OCI-M2 (cell line): Measurements from ENCODE around the gene TUBA1B.
"Not testable (repeated sequence)": the region's sequence is repeated elsewhere in the genome, so short reads cannot be mapped to it uniquely, and the experiment has no call there.

ENCODE experiments used
- DNase-seq: peaks from one replicate; lab custom pipeline; 2025; ENCODE audit not compliant: unreplicated experiment; lab: John Stamatoyannopoulos, UW

TUBA1B gene

DNA sequence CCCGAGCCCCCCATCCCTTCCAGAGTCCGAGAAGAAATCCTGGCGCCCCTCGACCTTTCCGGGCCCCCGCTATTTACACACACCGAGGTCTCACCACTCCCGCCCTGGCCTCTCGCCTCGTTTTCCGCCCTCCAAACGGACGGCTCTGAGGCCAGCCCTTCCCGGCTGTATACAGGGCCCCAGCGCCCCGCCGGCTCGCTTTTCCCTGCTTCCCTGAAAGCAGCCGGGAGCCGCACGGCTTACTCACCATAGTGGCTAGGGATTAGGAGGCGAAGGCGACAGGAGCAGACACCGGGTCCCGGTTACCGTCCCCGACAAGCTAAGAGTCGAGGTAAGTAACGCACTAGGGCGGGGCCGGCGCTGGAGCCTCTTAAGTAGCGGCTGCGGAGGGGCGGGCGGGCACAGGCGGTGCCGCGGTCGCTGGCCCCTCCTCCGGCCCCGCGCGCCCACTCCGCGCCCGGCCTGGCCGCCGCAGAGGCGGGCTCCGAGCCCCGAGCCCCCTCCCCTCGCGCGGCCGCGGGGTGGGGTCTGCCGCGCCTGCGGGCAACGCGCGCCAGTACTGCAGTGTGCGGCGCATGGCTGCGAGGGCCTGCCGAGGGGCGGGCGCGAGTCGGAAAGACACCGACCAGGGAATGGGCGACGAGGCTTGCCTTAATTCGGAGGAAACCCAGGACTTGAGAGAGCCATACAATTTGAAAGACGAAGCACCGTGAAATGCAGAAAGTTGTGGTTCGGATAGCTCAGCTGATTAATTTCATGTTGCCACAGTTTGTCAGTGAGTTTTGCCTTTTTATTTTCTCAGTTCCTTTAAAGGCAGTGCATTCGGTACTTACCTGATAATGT lies at the start of gene TUBA1B:
Gene TUBA1B (minus strand): TSS at position 345 of the 843 bp plus-strand sequence. CDS start 95 bp downstream, at position 250.
- no peak for DNase-seq

DNA sequence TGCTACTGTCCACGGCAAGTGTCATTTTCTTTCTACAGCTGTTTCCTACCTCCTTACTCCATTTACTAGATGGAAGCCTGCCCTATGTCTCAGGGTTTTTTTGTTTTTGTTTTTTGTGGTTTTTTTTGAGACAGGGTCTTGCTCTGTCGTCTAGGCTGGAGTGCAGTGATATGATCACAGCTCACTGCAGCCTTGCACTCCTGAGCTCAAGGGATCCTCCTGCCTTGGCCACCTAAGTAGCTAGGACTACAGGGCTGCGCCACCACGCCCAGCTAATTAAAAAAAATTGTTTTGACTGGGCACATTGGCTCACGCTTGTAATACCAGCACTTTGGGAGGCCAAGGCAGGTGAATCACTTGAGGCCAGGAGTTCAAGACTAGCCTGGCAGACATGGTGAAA lies 43.0 kb upstream of the TUBA1B start:
- DNase-seq = no peak

DNA sequence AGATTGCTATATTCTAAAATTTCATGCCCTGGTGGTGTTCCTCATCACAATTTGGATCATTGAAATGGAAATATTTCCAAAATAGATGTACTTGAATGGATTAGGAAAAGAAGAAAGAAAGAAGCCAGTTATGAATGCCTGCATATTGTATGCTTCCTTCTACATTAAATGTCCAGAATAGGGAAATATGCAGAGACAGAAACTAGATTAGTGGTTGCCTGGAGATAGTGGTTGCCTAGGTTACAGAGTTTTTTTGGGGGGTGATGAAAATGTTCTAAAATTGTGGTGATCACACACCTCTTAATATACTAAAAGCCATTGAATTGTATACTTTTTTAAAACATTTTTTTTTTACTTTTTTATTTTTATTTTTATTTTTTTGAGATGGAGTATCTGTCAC lies 39.7 kb upstream of the TUBA1B start:
- no peak for DNase-seq

DNA sequence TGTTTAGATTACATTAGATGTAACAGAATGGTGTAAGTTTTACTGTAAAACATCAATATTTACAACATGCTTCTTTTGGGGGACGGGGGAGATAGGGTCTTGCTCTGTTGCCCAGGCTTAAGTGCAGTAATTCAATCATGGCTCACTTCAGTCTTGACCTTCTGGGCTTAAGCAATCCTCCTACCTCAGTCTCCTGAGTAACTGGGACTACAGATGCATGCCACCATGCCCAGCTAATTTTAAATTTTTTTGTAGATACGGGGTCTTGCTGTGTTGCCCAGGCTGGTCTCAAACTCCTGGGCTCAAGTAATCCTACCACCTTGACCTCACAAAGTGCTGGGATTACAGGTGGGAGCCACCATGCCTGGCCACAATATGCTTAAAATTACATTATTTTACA lies 33.9 kb upstream of the TUBA1B start:
- DNase-seq = no peak

DNA sequence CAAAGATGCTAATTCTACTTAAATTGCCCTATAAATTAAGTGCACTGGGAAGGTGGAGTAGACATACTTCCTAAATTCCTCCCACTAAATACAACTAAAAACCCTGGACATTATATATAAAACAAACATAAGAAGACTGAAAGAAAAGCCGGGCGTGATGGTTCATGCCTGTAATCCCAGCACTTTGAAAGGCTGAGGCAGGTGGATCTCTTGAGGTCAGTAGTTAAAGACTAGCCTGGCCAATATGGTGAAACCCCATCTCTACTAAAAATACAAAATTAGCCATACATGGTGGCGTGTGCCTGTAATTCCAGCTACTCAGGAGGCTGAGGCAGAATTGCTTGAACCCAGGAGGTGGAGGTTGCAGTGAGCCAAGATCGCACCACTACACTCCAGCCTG lies 30.7 kb upstream of the TUBA1B start:
- DNase-seq = not testable (repeated sequence)

DNA sequence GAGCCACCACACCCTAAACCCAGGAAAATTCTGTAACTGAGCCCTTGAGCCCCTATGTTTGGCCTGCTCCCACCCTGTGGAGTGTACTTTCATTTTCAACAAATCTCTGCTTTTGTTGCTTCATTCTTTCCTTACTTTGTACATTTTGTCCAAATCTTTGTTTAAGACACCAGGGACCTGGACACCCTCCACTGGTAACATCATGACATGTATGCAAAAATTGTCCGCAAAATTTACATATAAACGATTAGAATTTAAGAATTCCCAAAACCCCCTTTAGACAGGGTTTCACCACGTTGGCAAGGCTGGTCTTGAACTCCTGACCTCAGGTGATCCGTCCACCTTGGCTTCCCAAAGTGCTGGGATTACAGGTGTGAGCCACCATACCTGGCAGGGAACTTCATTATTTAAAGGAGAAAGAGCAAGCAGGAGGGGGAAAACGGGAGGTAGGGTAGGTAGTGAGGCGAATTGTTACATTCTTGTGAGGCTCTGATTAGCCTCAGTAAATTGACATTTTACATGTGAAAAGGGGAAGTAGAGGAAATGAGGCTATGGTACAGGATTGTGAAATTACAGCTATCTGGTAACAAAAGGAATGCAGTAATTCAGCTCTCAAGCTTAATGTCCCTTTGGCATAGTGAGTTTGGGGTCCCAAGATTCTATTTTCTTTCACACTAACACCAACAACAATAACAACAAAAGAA lies 30.0 kb upstream of the TUBA1B start:
- no peak for DNase-seq

DNA sequence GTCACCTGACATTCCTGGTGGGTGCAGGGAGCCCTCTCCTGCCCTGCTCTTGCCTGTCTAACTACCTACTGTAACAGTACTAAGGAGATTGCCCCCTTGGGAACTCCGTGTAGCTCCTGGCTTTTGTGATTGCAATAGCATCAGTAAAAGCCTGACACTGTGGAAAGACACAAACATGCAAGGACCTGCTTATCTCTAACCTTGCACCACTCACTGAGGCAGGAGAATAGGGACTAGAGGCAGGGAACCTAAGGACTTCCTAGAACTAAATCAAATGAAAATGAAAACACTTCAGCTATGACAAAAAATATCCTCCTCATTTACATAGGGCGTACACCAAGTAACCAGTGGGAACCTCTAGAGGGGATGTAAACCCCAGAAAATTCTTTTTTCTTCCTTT lies 29.2 kb upstream of the TUBA1B start:
- no peak for DNase-seq

DNA sequence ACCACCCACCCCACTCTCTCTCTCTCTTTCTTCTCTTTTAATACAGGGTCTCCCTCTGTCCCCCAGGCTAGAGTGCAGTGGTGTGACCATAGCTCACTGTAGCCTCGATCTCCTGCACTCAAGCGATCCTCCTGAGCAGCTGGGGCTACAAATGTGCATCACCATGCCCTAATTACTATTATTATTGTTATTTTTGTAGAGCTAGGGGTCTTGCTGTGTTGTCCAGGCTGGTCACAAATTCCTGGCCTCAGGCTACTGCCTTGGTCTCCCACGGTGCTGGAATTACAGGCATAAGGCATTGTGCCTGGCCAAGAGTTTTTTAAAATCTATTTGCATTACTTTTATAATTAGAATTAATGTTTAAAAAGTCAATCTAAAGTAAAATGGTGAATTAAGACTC lies 23.0 kb upstream of the TUBA1B start:
- DNase-seq = no peak

DNA sequence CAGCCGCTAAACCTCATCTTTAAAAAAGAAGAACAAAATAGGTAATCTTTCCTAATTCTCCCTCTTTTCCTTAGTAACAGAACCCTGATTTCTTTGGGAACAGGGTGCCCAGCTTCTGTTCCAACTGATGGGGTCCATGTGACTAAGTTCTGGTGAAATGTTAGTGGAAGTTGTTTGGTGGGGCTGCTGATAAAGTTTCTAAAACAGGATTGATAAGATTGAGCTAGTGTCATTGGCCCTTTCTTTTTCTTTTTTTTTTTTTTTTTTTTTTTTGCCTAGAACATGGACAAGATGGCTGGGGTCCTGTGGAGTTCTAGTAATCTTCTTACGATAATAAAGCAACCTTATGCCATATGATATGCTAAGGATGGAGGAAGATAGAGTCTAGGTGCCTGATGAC lies 16.2 kb upstream of the TUBA1B start:
- no peak for DNase-seq

DNA sequence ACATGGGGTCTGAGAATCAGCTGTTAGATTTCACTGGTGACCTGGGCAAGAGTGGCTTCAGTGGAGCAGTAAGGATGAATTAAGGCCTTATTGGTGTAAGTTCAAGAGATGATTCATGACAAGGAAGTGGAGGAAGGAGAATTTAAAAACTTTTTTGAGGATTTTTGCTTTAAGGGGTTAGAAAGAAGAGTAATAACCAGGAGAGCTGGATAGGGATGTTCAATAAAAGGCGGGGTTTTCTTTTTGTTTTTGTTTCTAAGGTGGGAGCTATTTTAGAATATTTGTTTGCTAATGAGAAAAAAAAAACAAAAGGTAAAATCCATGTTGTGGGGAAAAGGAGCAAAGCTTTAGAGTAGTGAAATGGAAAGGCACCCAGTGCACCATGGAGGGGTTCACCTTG lies 15.2 kb upstream of the TUBA1B start:
- DNase-seq = no peak

DNA sequence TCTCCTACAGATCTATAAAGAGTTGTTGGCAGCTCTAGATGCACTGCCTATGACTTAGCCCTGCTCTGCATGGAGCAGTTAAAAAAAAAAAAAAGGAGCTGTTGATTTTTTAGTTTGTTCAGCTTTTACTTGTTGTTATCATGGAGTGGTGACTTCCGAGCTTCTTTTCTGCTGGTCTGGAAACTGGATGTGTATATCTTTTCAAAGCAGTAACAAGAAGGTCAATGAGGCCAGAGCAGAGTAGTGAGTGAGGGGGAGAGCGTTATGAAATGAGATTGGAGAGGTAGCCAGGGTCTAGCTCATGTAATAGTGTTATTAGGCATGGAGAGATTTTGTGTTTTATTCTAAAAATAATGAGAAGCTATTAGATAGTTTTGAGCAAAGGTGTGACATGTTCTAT lies 13.2 kb upstream of the TUBA1B start:
- no peak for DNase-seq

DNA sequence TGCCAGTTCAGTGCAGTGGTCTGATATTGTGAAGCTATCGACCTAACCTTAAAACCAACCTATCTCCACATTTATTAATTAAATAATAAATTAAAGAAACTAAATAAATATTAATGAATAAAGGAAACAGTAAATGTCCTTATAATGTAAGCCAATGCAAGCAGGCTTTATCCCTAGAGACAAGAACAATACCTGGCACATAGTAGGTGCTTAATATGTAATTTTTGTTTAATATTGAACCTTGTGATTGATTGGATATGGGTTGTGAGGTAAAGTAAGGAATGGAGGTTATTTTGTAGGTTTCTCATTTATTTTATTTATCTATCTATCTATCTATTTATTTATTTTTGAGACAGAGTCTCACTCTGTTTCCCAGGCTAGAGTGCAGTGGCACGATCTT lies 7.8 kb upstream of the TUBA1B start:
- no peak for DNase-seq

DNA sequence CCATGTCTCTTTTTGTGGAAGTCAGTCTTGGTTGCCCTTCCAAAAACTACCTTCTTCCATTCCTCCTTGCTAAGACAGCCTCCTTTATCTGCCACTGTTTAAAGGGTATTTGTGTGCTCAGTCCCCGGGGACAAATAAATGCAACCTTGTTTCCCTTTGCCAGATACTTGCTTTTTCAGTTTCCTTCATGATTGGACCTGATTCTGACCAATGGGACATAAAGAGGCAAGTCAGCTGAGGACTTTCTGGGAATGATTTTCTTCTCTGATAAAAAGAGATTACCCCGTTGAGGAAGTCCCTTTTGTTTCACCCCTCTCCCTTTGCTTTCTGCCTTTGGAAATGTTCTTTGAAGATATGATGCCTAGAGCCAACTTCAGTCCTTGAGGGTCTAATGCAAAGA lies 7.4 kb upstream of the TUBA1B start:
- DNase-seq = no peak

DNA sequence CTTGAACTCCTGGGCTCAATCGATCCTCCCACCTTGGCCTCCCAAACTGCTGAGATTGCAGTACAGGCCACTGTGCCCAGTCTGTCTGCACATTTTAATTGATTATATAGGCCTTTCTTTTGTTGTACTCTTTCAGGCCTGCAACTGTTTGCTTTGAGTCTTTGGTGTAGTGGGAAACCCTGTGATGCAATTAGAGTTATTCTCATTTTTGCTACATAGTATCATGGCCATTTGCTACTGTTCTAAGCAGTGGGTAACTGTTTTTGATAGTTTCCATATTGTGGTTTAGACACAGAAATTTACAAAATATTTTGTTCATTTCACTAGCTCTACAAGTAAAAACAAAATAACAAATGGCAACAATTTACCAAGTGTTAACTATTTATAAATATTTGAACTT lies 6.3 kb upstream of the TUBA1B start:
- no peak for DNase-seq

DNA sequence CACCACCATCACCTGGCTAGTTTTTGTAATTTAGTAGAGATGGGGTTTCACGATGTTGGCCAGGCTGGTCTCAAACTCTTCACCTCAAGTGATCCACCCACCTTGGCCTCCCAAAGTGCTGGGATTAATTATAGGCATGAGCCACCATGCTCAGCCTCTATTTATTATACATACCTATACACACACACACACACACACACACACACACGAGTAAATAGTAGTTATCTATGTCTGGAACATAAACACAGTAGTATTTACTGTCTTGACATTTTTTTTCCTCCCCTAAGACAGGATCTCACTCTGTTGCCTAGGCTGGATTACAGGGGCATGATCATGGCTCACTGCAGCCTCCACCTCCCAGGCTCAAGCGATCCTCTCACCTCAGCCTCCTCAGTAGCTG lies 5.8 kb upstream of the TUBA1B start:
- not testable (repeated sequence) for DNase-seq

DNA sequence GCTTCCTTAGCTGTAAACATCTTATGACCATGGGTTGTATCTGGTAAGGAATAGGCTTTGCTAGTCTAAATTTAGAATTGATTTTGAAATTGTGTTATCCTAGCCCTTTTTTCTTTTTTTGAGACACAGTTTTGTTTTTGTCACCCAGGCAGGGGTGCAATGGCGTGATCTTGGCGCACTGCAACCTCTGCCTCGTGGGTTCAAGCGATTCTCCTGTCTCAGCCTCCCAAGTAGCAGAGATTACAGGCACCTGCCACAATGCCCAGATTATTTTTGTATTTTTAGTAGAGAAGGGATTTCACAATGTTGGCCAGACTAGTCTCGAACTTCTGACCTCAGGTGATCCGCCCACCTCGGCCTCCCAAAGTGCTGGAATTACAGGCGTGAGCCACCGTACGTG lies 2.4 kb upstream of the TUBA1B start:
- no peak for DNase-seq

DNA sequence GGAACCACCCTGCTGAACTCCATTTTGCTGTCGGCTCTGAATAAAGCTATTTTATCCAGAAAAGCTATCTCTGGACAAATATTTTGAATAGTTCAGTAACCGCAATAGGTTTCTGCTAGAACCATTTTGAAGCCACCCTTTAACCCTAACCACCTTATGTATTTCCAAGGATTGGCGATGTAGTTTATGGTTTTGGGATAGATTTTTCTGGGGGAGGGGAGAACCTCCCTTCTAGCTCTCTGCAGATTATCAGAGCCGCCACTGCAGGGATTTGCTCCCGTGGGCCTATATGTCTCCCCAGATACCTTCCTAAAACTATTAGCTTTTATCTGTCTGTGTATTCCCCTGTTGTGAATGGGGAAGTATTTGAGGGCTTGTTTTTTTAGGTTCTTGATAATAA lies 1.8 kb upstream of the TUBA1B start:
- DNase-seq = no peak

DNA sequence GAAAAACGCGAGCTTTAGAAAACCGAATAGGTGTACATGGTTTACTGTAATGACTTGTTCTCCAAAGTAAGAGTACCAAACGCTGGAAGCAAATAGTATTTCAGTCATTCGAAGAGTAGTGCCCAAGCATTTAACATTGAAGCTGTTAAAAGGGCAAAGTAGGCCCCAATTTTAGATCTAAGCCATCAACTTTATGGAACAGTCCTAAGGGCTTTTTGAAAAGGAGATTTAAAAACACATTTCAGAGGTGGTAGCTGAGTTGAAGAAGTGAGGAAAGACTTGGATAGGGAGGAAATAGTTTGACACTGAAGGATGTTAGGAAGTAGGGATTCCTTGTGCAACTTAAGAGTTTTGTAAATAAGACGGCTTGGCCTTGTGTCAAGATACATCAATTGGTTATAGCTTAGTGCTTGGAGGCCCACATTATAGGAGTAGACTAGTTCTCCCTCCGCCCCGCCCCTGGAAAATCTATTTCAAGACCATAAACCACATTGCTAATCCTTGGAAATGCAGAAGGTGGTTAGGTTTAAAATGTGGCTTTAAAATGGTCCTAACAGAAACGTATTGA lies 783 bp upstream of the TUBA1B start:
- no peak for DNase-seq

DNA sequence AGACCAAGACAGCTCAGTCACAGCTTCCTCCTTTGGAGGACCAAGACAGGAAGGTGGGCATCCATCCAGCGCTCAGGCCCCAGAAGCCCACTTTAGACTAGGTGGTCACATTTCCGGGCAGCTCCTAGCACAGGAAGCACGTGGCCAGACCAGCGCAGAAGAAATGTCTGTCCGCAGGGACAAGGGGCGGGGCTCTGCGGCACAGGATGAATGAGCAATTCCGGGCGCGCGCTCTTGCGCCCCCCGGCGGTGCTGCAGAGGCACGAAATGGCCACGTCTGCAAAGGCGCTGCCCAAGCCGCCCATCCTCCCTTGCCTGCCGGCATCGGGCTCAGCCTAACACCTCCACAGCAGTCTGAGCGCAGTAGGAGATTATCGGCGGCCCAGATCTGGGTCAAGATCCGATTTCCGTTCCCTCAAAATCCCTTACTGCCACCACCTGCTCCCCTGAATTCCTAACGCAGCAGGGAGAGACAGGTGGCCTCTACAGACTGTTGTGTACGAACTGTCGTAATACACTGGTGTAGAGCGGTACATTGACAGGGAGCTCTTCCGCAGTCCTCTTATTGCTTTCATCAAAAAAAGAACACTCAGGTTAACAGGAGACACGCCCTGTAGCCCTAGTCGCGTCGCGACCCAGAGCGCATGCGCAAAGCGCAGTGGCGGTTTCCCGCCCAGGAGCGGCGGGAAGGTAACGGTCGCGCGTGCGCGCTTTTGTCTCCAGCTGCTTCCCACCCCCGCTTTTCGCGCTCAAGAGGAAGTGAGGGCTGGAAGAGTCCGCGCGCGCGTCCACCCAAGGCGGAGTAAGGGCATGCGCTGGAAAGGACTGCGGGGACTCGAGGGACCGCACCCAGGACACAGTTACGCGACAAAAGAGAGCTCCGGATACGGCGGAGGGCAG lies 794 bp downstream of the TUBA1B start:
- peak; percentile 26 for DNase-seq

DNA sequence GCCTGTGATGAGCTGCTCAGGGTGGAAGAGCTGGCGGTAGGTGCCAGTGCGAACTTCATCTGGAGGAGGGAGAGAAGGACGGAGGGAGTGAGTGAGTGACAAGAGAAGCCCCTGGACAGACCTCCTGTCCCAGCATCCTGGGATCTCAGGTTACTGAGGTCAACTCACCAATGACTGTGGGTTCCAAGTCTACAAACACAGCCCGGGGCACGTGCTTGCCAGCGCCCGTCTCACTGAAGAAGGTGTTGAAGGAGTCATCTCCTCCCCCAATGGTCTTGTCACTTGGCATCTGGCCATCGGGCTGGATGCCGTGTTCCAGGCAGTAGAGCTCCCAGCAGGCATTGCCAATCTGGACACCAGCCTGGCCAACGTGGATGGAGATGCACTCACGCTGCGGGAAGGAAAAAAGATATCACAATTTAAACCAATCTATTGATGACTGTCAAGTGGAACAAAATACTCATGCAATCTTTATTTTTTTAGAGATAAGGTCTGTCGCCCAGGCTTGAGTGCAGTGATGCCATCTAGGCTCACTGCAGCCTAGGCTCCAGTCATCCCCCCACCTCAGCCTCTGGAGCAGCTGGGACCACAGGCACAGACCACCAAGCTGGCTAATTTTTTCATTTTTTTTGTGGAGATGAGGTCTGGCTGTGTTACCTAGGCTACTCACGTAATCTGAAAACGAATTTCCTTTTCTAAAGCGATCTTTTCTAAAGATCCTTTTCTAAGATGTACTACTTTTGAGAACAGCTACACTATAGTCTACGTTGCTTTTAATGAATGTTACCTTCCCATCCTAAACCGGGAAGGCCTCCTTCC lies 1.7 kb downstream of the TUBA1B start:
- no peak for DNase-seq
